MM.1S (cell line): ENCODE measurements around the gene TIMM10.

Experiments
- DNase-seq: peaks from one replicate; pipeline ENCODE4 v3.0.0-alpha.2; 2015
- H2AFZ ChIP-seq: fragments of 300-600 bp; sonication (generic); 2 replicates; pipeline ENCODE4 v1.6.0; 2016; ENCODE audit warnings: antibody characterized with exemption, low read length
- H3F3A ChIP-seq: fragments of 300-600 bp; sonication (generic); 2 replicates; pipeline ENCODE4 v1.6.1; 2016; ENCODE audit warnings: mild to moderate bottlenecking, antibody characterized with exemption, low read length, moderate library complexity, mixed read lengths; ENCODE audit not compliant: insufficient read depth
- H3K27ac ChIP-seq: fragments of 300-600 bp; sonication (generic); 2 replicates; pipeline ENCODE4 v1.5.1; 2016; ENCODE audit warnings: mild to moderate bottlenecking, low read length
- H3K27me3 ChIP-seq: fragments of 300-600 bp; sonication (generic); replicated peaks from 2 replicates; pipeline ENCODE4 v1.6.0; 2016; ENCODE audit warnings: low read length; ENCODE audit not compliant: insufficient read depth
- H3K36me3 ChIP-seq: fragments of 300-600 bp; sonication (generic); replicated peaks from 2 replicates; pipeline ENCODE4 v1.6.1; 2016; ENCODE audit warnings: mild to moderate bottlenecking, low read length, mixed read lengths; ENCODE audit not compliant: insufficient read depth
- H3K4me1 ChIP-seq: fragments of 300-600 bp; sonication (generic); 2 replicates; pipeline ENCODE4 v1.6.1; 2016; ENCODE audit warnings: low read length, mixed read lengths
- H3K4me2 ChIP-seq: fragments of 300-600 bp; sonication (generic); 2 replicates; pipeline ENCODE4 v1.6.0; 2016; ENCODE audit warnings: low read depth, low read length
- H3K4me3 ChIP-seq: fragments of 300-600 bp; sonication (generic); 2 replicates; pipeline ENCODE4 v1.5.1; 2016; ENCODE audit warnings: low read length, mixed read lengths
- H3K79me2 ChIP-seq: fragments of 300-600 bp; sonication (generic); 2 replicates; pipeline ENCODE4 v1.6.1; 2016; ENCODE audit warnings: mixed run types, low read length, mixed read lengths
- H3K9ac ChIP-seq: fragments of 300-600 bp; sonication (generic); 2 replicates; pipeline ENCODE4 v1.6.1; 2016; ENCODE audit warnings: low read length, mixed read lengths
- H3K9me2 ChIP-seq: fragments of 300-600 bp; sonication (generic); replicated peaks from 2 replicates; pipeline ENCODE4 v1.6.1; 2016; ENCODE audit warnings: mild to moderate bottlenecking, low read length, mixed read lengths; ENCODE audit not compliant: insufficient read depth
- H3K9me3 ChIP-seq: fragments of 300-600 bp; sonication (generic); replicated peaks from 2 replicates; pipeline ENCODE4 v1.6.1; 2016; ENCODE audit warnings: mild to moderate bottlenecking, low read length, mixed read lengths; ENCODE audit not compliant: insufficient read depth
- H4K20me1 ChIP-seq: fragments of 300-600 bp; sonication (generic); 2 replicates; pipeline ENCODE4 v1.6.1; 2016; ENCODE audit warnings: mild to moderate bottlenecking, low read length, moderate library complexity, mixed read lengths; ENCODE audit not compliant: insufficient read depth
- CTCF ChIP-seq: fragments of 300-600 bp; sonication (generic); IDR thresholded peaks from 2 replicates; pipeline ENCODE4 v1.5.1; 2016; ENCODE audit warnings: antibody characterized with exemption, low read length, mixed read lengths
- EZH2 ChIP-seq: fragments of 300-600 bp; sonication (generic); optimal IDR thresholded peaks from 2 replicates; pipeline ENCODE3; 2017; ENCODE audit warnings: low read depth, mild to moderate bottlenecking, antibody characterized with exemption, low read length, mixed read lengths
- EZH2phosphoT487 ChIP-seq: fragments of 300-600 bp; sonication (generic); IDR thresholded peaks from 2 replicates; pipeline ENCODE4 v1.6.1; 2018; ENCODE audit warnings: antibody characterized with exemption, low read length

The TIMM10 gene

GRCh38 chr11:57498540-57498939, 32.0 kb downstream of the TIMM10 start:
- DNase-seq: no peak
- H3K4me3 ChIP-seq: no peak overlapping the region

GRCh38 chr11:57497303-57498247, 33.0 kb downstream of the TIMM10 start:
- H3F3A ChIP-seq: no peaks in the 10 kb centered on the region
- no peaks in the 10 kb centered on the region for H4K20me1 ChIP-seq
- no peaks in the 10 kb centered on the region for H3K36me3 ChIP-seq
- H3K4me2 ChIP-seq: no peak overlapping the region
- no peak overlapping the region for H3K9ac ChIP-seq
- H3K27me3 ChIP-seq: no peaks in the 10 kb centered on the region
- H3K4me1 ChIP-seq: peaks cover 10% of the 10 kb centered on the region; the same call in 1 of the 2 replicates
- no peak overlapping the region for H3K27ac ChIP-seq
- DNase-seq: no peak
- no peak overlapping the region for H3K4me3 ChIP-seq
- no peaks in the 10 kb centered on the region for H3K9me2 ChIP-seq
- no peak overlapping the region for H2AFZ ChIP-seq
- H3K9me3 ChIP-seq: no peaks in the 10 kb centered on the region
- no peak for TF ChIP-seq CTCF
- no peak for TF ChIP-seq EZH2phosphoT487
- TF ChIP-seq EZH2: no peak
- no peaks in the 10 kb centered on the region for H3K79me2 ChIP-seq

More at GRCh38 chr11:57498540-57498939, 32.0 kb downstream of the TIMM10 start:
- Histone ChIP-seq H3K4me2 (no peak overlapping the region), H3K79me2 (no peaks in the 10 kb centered on the region), H3K9me2 (no peaks in the 10 kb centered on the region), H3K9me3 (no peaks in the 10 kb centered on the region), H3F3A (no peaks in the 10 kb centered on the region), H3K4me1 (peaks cover 7% of the 10 kb centered on the region; the same call in 1 of the 2 replicates), H4K20me1 (no peaks in the 10 kb centered on the region), H3K9ac (no peak overlapping the region), H3K27ac (no peak overlapping the region), H3K36me3 (no peaks in the 10 kb centered on the region), H3K27me3 (no peaks in the 10 kb centered on the region), H2AFZ (no peak overlapping the region)
- TF ChIP-seq EZH2phosphoT487 (no peak), EZH2 (no peak), CTCF (no peak)

- H3K36me3 ChIP-seq: no peaks in the 10 kb centered on the region
- no peaks in the 10 kb centered on the region for H3K27me3 ChIP-seq
- H3K4me3 ChIP-seq: no peak overlapping the region
- H3K9me2 ChIP-seq: no peaks in the 10 kb centered on the region
- TF ChIP-seq EZH2 (no peak), CTCF (no peak), EZH2phosphoT487 (no peak)
- no peak overlapping the region for H3K9ac ChIP-seq
- H3F3A ChIP-seq: no peaks in the 10 kb centered on the region
- no peak overlapping the region for H2AFZ ChIP-seq
- no peak for DNase-seq
- H3K4me2 ChIP-seq: no peak overlapping the region
- H3K4me1 ChIP-seq: peaks cover 10% of the 10 kb centered on the region; the same call in 1 of the 2 replicates
- H3K9me3 ChIP-seq: no peaks in the 10 kb centered on the region
- no peaks in the 10 kb centered on the region for H3K79me2 ChIP-seq
- no peak overlapping the region for H3K27ac ChIP-seq
- no peaks in the 10 kb centered on the region for H4K20me1 ChIP-seq
These were observed 34.3 kb downstream of the TIMM10 start for GRCh38 chr11:57496109-57496820.
